Skeletal muscle cell (primary cell): Measurements from ENCODE around the gene WWOX.

Experiments used
- DNase-seq: peaks from one replicate; pipeline ENCODE4 v3.0.0-alpha.2; 2010; ENCODE audit warnings: low read depth
- H3K4me3 ChIP-seq: 2 replicates; pipeline ENCODE4 v1.5.1; 2011; ENCODE audit warnings: low read depth, mild to moderate bottlenecking, control low read depth, low read length, moderate library complexity

WWOX gene

GRCh38 chr16:78838276-78838675, 738.8 kb downstream of the WWOX start:
- no peak overlapping the region for H3K4me3 ChIP-seq
- DNase-seq: no peak

- no peak for DNase-seq
- H3K4me3 ChIP-seq: no peak overlapping the region
Measured at GRCh38 chr16:78842950-78843349, 743.5 kb downstream of the WWOX start.

GRCh38 chr16:78843978-78844377, 744.5 kb downstream of the WWOX start:
- no peak for DNase-seq

DNA sequence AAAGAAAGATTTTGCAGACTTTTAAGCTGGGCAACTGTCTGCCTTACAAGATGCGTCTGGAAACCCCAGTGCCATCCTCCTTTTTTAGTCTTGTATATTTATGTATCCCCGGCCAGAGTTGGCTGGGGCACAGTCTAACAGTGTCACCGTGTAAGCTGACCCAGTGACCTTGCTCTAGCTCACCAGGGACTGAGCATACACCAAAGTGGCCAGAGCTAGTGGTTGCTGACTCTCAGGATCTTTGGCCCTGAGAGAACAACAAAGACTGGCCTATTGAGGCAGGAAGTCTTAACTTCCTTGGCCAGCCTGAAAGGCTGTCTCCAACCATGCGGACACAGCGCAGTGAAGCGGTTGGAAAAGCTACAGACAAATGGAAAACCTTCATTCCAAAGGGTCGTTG, 745.2 kb downstream of the WWOX start:
- H3K4me3 ChIP-seq: no peak overlapping the region
- no peak for DNase-seq

More at GRCh38 chr16:78843978-78844377, 744.5 kb downstream of the WWOX start:
- no peak overlapping the region for H3K4me3 ChIP-seq

DNA sequence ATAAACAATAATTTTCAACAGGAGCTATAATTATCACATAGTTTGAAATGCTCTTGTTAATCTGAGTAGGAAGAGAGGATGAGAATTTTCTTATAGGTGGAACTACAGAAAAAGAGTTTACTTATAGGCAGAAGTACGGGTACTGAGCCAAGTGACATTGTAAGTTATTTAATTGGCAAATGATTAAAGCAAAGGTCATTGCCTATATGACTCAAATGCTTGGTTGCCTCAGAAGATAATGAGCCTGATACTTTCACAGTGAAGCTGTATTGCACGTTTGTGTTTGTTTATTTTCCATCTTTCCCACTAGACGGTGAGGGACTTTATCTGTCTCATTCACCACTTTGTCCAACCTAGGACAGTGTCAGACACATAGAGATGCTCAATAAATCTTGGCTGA, 751.8 kb downstream of the WWOX start:
- DNase-seq: no peak
- H3K4me3 ChIP-seq: no peak overlapping the region

DNA sequence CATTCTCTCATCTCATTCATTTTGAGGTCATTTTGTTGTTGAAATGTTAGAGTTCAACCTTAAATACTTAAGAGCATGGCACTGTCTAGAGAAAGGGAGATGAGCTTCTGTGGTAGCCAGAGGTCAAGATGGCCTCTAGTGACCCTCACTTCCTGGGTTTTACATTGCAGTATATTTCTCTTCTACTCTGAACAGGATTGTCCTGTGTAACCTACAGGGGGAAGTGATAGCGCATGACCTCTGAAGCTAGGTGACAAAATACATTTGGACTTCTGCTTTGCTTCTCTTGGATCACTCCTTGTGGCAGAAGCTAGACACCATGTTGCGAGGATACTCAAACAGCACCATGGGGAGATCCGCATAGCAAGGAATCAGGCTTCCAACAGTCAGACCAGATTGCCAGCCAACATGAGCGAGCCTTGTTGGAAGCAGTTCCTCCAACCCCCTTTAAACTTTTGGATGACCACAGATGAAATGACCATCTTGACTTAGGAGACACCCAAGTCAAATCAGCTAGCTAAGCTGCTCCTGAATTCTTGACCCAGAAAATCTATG, 752.7 kb downstream of the WWOX start:
- H3K4me3 ChIP-seq: no peak overlapping the region
- DNase-seq: no peak

DNA sequence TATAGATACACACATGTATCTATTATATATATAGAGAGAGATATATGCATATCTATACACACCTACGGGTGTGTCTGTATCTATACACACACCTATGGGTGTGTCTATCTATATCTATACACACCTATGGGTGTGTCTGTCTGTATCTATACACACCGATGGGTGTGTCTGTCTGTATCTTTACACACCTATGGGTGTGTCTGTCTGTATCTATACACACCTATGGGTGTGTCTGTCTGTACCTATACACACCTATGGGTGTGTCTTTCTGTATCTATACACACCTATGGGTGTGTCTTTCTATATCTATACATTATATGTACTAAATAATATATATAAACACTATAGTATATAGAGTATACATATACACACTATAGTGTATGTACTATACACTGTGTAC, 762.6 kb downstream of the WWOX start:
- H3K4me3 ChIP-seq: no peak overlapping the region

DNA sequence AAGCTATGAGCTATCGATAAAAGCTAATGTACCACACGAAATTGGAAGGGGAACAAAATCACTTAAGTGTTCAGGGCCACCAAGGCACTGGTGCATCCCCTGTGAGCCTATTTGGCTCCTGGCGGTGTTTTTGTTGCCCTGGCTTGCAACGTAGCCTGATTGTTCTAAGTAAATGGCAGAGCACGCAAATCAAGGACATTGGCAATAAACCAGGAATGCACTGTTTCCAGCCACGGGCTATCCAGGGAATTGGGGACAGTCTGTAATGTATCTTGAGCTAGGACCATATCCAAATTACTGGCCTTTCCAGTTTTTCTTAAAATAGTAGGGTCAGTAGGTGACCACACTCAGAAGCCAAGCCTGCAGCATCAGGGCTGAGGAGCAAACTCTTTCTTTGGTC, 767.1 kb downstream of the WWOX start:
- DNase-seq: no peak
- no peak overlapping the region for H3K4me3 ChIP-seq

More for the DNA sequence above, 762.6 kb downstream of the WWOX start:
- no peak for DNase-seq

GRCh38 chr16:78869492-78869891, 770.0 kb downstream of the WWOX start:
- no peak for DNase-seq

GRCh38 chr16:78871241-78871640, 771.8 kb downstream of the WWOX start:
- no peak overlapping the region for H3K4me3 ChIP-seq
- no peak for DNase-seq

More at GRCh38 chr16:78869492-78869891, 770.0 kb downstream of the WWOX start:
- no peak overlapping the region for H3K4me3 ChIP-seq

- H3K4me3 ChIP-seq: no peak overlapping the region
- DNase-seq: no peak
Measured at GRCh38 chr16:78876671-78877070, 777.2 kb downstream of the WWOX start.

DNA sequence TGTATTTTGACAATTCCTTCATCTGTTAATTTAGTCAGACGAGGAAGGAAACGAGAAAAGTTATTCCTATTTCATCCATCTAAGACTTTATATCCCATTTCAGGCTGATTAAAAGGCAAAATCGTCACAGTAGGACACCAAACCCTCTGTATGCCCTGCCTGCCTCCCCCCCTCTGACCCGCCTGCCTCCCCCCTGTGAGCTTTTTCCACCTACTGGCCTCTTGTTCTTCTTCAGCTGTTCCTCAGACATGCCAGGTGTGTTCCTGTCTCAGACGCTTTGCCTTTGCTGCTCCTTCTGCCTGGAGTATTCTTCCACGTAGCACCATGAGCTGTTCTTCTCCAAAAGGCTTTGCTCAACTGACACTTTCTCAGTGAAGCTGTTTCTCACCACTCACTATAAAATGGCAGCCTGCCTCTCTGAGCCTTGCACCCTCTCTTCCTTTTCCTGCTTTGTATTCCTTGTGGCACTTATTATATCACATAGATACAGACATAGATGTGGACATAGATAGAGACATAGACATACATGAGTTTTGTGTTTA, 777.7 kb downstream of the WWOX start:
- no peak for DNase-seq
- H3K4me3 ChIP-seq: no peak overlapping the region

- no peak overlapping the region for H3K4me3 ChIP-seq
Measured at GRCh38 chr16:78878570-78878969, 779.1 kb downstream of the WWOX start.

DNA sequence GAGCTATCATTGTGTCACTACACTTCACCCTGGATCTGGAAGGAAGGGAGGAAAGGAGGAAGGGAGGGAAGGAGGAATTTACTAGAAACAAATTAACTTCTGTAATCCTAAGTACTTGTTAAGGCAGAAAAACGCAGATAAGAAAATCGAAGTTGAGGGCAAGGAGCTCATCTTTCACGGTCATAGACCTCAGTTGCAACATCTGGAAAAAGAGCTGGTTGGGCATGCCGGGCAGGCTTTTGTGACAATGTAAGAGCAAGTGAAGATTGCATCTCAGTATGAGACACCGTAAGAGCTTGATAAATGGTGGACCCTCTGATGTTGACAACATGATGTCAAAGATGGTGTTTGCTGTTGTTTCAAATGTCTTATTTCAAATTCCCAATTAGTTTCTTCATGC, 779.6 kb downstream of the WWOX start:
- no peak overlapping the region for H3K4me3 ChIP-seq
- no peak for DNase-seq

More at GRCh38 chr16:78878570-78878969, 779.1 kb downstream of the WWOX start:
- DNase-seq: no peak

DNA sequence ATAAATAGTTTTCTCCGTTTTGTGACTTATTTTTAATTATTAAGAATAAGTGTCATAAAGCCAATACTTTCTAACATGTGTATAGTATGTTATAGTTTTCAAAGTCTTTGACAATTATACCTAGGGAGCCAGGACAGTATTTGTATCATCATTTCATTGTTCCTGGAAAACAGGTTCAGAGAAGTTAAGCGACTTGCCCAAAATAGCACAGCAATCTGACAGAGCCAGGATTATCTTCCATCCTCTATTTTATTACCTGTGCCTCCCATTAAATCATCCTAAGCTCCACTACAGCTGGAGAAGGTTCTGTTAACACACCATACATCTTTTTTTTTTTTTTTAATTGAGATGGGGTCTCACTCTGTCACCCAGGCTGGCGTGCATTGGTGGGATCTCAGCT, 782.7 kb downstream of the WWOX start:
- H3K4me3 ChIP-seq: no peak overlapping the region
- DNase-seq: no peak

- H3K4me3 ChIP-seq: no peak overlapping the region
- DNase-seq: no peak
Measured at GRCh38 chr16:78882751-78883150, 783.3 kb downstream of the WWOX start.

DNA sequence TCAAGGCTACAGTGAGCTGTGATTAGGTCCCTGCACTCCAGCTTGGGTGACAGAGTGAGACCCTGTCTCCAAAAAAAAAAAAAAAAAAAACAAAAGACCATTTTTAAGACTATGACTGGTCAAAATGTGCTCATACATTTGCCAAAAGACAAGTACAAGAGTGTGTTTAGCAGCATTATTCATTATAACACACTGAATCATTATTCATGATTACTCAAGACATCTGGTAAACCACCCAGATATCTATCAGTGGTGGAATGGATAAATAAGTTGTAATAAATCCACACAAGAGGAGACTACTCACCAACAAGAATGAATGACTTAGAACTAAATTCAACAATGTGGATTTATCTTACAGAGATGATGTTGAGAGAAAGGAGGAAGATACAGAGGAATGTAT, 784.8 kb downstream of the WWOX start:
- DNase-seq: no peak
- no peak overlapping the region for H3K4me3 ChIP-seq

DNA sequence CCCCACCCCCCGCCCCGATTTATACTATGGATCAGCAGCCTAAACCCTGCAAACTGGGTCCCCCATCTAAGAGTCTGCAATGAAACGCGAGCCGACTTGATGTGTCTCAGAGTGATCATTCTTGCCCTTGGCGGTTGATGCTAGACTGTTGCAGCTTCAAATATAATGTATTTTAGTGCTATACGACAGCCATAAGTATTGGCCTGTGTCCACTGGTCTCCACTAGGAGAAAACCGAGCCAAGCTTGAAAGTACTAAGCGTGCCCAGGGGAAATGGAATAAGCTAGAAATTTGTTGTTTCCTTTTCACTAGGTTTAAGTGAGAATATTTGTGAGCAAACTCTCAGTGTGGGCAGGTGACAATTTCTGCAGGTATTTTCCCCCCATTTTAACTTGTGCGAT, 789.9 kb downstream of the WWOX start:
- no peak for DNase-seq
- H3K4me3 ChIP-seq: no peak overlapping the region

GRCh38 chr16:78890373-78890895, 791.0 kb downstream of the WWOX start:
- DNase-seq: no peak

GRCh38 chr16:78892951-78893733, 793.7 kb downstream of the WWOX start:
- H3K4me3 ChIP-seq: no peak overlapping the region
- no peak for DNase-seq

More at GRCh38 chr16:78890373-78890895, 791.0 kb downstream of the WWOX start:
- no peak overlapping the region for H3K4me3 ChIP-seq

- no peak overlapping the region for H3K4me3 ChIP-seq
- DNase-seq: no peak
Measured at GRCh38 chr16:78894886-78895285, 795.4 kb downstream of the WWOX start.
